Sigmoid colon (tissue), 4 donors: Measurements from ENCODE around the gene SSR4.

Source experiments
- POLR2A ChIP-seq, 2 donors: fragments of 450-650 bp; IDR thresholded peaks; one replicate each; pipeline ENCODE4 v1.6.1; 2016; ENCODE audit warnings: antibody characterized with exemption in 2 of 2, mild to moderate bottlenecking in 2 of 2, moderate library complexity in 2 of 2
- POLR2AphosphoS5 ChIP-seq, 4 donors: sonication (generic); formaldehyde crosslinking; IDR thresholded peaks; one replicate each; pipeline ENCODE4 v1.6.1; 2017; ENCODE audit warnings: antibody characterized with exemption in 4 of 4
- TF ChIP-seq, protein P1 (sequence below), 4 experiments: fragments of 450-650 bp in 3 of 4; fragments of 200-600 bp in 1 of 4; IDR thresholded peaks; one replicate each; pipeline ENCODE4 v1.5.1; 2016 to 2019; ENCODE audit warnings: antibody characterized with exemption in 4 of 4, mild to moderate bottlenecking in 3 of 4, moderate library complexity in 2 of 4

DNA sequence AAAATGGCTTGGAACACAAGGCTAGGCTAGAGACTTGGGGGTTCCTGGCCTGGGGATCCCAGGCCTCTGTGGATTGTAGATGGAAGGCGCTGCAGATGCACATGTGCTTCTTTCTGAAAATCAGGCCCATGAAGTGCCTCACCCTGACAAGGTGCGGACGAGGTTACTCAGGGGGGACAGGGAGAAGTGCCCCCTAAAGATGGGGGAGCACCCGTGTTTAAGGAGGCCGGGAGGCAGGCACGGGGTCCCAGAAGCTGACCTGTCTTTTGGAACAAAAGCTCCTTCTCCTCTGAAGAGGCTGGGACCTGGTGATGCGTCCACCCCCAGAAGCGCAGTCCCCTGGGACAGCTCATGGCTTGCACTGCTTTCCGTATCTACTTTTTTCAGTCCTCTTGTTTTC lies 33.4 kb downstream of the SSR4 start:
- TF ChIP-seq, protein P1, sequence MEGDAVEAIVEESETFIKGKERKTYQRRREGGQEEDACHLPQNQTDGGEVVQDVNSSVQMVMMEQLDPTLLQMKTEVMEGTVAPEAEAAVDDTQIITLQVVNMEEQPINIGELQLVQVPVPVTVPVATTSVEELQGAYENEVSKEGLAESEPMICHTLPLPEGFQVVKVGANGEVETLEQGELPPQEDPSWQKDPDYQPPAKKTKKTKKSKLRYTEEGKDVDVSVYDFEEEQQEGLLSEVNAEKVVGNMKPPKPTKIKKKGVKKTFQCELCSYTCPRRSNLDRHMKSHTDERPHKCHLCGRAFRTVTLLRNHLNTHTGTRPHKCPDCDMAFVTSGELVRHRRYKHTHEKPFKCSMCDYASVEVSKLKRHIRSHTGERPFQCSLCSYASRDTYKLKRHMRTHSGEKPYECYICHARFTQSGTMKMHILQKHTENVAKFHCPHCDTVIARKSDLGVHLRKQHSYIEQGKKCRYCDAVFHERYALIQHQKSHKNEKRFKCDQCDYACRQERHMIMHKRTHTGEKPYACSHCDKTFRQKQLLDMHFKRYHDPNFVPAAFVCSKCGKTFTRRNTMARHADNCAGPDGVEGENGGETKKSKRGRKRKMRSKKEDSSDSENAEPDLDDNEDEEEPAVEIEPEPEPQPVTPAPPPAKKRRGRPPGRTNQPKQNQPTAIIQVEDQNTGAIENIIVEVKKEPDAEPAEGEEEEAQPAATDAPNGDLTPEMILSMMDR (IDR thresholded peaks at IDR 0.05): no peak
- no peak for TF ChIP-seq POLR2A (IDR thresholded peaks at IDR 0.05)
- TF ChIP-seq POLR2AphosphoS5 (IDR thresholded peaks at IDR 0.05): no peak
